ENCODE results near the gene GOLGA8K.
"Not testable (repeated sequence)": the region's sequence is repeated elsewhere in the genome, so short reads cannot be mapped to it uniquely, and the experiment has no call there.

DNA sequence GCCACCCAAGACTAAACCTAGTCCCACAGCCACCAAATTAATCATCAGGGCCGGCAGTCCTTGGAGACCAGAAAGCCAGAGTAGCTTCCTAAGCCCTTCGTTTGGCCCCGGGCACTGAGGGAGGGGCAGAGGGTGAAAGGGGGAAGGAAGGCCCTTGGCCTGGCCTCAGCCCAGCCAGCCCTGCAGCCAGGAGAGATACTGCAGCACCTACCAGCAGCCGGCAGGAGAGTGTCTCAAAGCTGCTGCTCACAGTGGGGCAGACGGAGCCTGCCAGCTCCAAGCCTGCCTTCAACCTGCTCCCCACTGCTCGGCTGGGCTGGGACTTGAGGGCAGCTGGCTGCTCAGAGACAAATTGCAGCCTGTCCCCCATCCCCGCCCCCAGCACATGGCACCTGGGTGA is 50.3 kb downstream of the GOLGA8K start:
- TF ChIP-seq, protein P1, sequence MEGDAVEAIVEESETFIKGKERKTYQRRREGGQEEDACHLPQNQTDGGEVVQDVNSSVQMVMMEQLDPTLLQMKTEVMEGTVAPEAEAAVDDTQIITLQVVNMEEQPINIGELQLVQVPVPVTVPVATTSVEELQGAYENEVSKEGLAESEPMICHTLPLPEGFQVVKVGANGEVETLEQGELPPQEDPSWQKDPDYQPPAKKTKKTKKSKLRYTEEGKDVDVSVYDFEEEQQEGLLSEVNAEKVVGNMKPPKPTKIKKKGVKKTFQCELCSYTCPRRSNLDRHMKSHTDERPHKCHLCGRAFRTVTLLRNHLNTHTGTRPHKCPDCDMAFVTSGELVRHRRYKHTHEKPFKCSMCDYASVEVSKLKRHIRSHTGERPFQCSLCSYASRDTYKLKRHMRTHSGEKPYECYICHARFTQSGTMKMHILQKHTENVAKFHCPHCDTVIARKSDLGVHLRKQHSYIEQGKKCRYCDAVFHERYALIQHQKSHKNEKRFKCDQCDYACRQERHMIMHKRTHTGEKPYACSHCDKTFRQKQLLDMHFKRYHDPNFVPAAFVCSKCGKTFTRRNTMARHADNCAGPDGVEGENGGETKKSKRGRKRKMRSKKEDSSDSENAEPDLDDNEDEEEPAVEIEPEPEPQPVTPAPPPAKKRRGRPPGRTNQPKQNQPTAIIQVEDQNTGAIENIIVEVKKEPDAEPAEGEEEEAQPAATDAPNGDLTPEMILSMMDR (IDR thresholded peaks at IDR 0.05; ENCODE audit: extremely low read depth in 1 of 2, insufficient read depth in 1 of 2, low read depth in 1 of 2, low read length in 2 of 2) = not testable (repeated sequence)
- not testable (repeated sequence) for TF ChIP-seq POLR2AphosphoS5 (IDR thresholded peaks at IDR 0.05; ENCODE audit: insufficient read depth, low read depth, low read length); POLR2A (IDR thresholded peaks at IDR 0.05; ENCODE audit: low read depth, low read length); MYC (IDR thresholded peaks at IDR 0.05; ENCODE audit: low read depth, low read length); EZH2 (IDR thresholded peaks at IDR 0.05; ENCODE audit: borderline replicate concordance, low read depth, low read length, severe bottlenecking); FOS (IDR thresholded peaks at IDR 0.05; ENCODE audit: borderline replicate concordance, insufficient read depth, low read length); GATA2 (IDR thresholded peaks at IDR 0.05; ENCODE audit: insufficient read depth, insufficient read length, low read depth, low read length)
- TF ChIP-seq, protein P2, sequence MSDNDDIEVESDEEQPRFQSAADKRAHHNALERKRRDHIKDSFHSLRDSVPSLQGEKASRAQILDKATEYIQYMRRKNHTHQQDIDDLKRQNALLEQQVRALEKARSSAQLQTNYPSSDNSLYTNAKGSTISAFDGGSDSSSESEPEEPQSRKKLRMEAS (IDR thresholded peaks at IDR 0.05; ENCODE audit: insufficient read depth, insufficient read length) = not testable (repeated sequence)

Data from endothelial cell of umbilical vein (primary cell).